Adrenal gland (tissue), 5 donors: ENCODE results near the gene MYL7.

Experiments used
- CTCF ChIP-seq, 6 experiments: fragments of 450-650 bp in 4 of 6; fragments of 200-600 bp in 2 of 6; sonication (generic) in 1 of 6; IDR thresholded peaks; 1 replicate in 5 of 6; 2 replicates in 1 of 6; pipeline versions ENCODE4 v1.5.1 to v1.8.0; 2016 to 2021; ENCODE audit warnings: antibody characterized with exemption in 6 of 6, mild to moderate bottlenecking in 2 of 6, moderate library complexity in 1 of 6
- POLR2A ChIP-seq, 2 donors: fragments of 450-650 bp; IDR thresholded peaks; one replicate each; pipeline ENCODE4 v1.6.1; 2017; ENCODE audit warnings: antibody characterized with exemption in 2 of 2, mild to moderate bottlenecking in 2 of 2, moderate library complexity in 1 of 2
- donor health status: DM: no; HTN: no; CAD: no.

DNA sequence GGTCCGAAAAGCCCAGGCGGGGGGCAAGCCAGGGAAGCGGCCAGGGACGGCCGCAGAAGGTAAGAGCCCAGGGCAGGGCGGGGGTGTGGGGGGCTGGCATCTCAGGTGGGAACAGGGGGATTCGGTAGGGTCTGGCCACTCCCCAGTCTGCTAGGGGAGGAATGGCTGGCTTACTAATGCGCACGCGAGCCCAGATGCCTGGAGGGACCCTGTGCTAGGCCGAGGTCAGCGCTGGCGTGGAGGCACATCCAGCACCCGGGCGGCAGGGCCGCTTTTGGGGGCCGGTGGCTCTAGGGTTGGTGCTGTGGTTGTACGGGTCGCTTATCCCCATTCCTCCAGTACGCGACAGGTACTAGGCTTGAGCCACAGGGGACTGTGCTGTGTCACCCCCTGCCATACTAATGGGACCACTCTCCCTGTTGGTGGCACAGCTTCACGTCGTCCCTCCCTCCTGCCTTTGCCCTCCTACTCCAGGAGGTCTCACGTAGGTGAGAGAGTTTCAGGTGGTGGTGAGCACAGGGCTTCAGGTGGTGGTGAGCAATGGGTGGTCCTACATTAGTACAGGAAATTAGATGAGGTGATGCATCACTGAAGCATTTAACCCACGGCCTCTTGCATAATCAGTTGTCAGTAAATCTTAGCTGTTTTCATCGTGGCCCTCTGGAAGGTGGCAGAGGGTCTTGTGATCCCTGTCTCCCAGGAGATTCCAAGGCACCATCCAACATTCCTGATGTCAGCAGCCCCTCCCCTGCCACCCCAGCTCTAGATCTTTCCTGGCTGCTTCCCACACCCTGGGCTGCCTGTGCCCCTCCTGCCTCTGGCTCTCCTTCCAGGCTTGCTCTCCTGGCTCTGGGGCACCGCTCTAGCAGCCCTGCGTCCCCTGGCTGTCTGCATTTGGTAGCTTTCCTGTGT lies 36.0 kb downstream of the MYL7 start:
- no peak for TF ChIP-seq CTCF (IDR thresholded peaks at IDR 0.05)
- no peak for TF ChIP-seq POLR2A (IDR thresholded peaks at IDR 0.05)
